Prostate gland (tissue), 2 donors: ENCODE measurements around the gene LRP11. TPM values are rescaled to one million over a fixed set of nuclear protein-coding genes. Genes with fewer than 3 reads are reported as not detected.

Experiments
- DNase-seq: peaks from one replicate; pipeline ENCODE4 v3.0.0-alpha.2; 2019; ENCODE audit warnings: low spot score
- H3K27ac ChIP-seq, 2 donors: fragments of 200-600 bp; sonication (generic); 2 replicates each; pipeline ENCODE4 v1.5.1; 2017 to 2019
- H3K27me3 ChIP-seq: fragments of 200-600 bp; sonication (generic); replicated peaks from 2 replicates; pipeline ENCODE4 v1.5.1; 2019; ENCODE audit not compliant: insufficient read depth
- H3K36me3 ChIP-seq, 2 donors: fragments of 200-600 bp; sonication (generic); 1 replicate in 1 of 2; 2 replicates in 1 of 2; pipeline versions ENCODE4 v1.5.1 to v1.8.1; 2017 to 2019
- H3K4me1 ChIP-seq: fragments of 200-600 bp; sonication (generic); replicated peaks from 2 replicates; pipeline ENCODE4 v1.5.1; 2019
- H3K4me3 ChIP-seq, 2 donors: fragments of 200-600 bp; sonication (generic); 2 replicates each; pipeline ENCODE4 v1.5.1; 2017 to 2019
- H3K9me3 ChIP-seq: fragments of 200-600 bp; sonication (generic); 2 replicates; pipeline ENCODE4 v1.5.1; 2017
- CTCF ChIP-seq, 4 experiments: fragments of 200-600 bp in 2 of 4; fragments of 450-650 bp in 2 of 4; sonication (generic) in 2 of 4; IDR thresholded peaks; 1 replicate in 3 of 4; 2 replicates in 1 of 4; pipeline ENCODE4 v1.5.1; 2016 to 2019; ENCODE audit warnings: antibody characterized with exemption in 4 of 4, mild to moderate bottlenecking in 2 of 4, moderate library complexity in 2 of 4
- POLR2A ChIP-seq: fragments of 450-650 bp; IDR thresholded peaks from one replicate; pipeline ENCODE4 v1.6.1; 2016; ENCODE audit warnings: antibody characterized with exemption, mild to moderate bottlenecking
- POLR2AphosphoS5 ChIP-seq: sonication (generic); formaldehyde crosslinking; IDR thresholded peaks from one replicate; pipeline ENCODE4 v1.6.1; 2017; ENCODE audit warnings: antibody characterized with exemption
- WGBS: methylation state at CpG from one replicate; pipeline ENCODE4 v1.1.5; 2018; 5-methylcytosine and 5-hydroxymethylcytosine counted together
- intact Hi-C: fragments of 100-400 bp; cut with DNase I; formaldehyde crosslinking; loops from one replicate; pipeline ENCODE4 v1.14.2; 2022
- total RNA-seq, 2 donors: library from RNA; depleted of rRNA; stranded (reverse); fragments of >200 nt; gene quantifications; one replicate each; pipeline ENCODE4 v1.1.0, GENCODE V29; 2016

Gene LRP11
- total RNA-seq, 2 donors from 2014 or later = 52.7 to 76.3 TPM

DNA sequence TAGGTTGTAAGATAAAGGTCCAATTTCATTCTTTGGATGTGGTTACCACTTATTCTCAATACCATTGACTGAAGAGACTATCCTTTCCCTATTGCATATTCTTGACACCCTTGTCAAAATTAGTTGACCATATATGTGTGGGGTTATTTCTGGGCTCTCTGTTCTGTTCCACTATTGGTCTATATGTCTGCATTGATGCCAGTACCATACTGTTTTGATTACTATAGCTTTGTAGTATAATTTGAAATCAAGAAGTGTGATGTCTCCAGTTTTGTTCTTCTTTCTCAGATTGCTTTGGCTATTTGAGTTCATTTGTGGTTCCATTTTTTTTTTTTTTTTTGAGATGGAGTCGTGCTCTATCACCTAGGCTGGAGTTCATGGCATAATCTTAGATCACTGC lies 8.1 kb upstream of the LRP11 start:
- TF ChIP-seq POLR2A (no peak), CTCF (IDR thresholded peaks at IDR 0.05) (no peak), POLR2AphosphoS5 (no peak)
- intact Hi-C loops = no loop called here
- Histone ChIP-seq H3K4me1 (no peaks in the 10 kb centered on the region), H3K36me3 (no peaks in the 10 kb centered on the region), H3K27ac (no peak overlapping the region), H3K4me3 (no peak overlapping the region), H3K27me3 (no peaks in the 10 kb centered on the region), H3K9me3 (no peaks in the 10 kb centered on the region)
- no peak for DNase-seq
- WGBS = 100% methylated on average over 1 of the region's 1 CpG

DNA sequence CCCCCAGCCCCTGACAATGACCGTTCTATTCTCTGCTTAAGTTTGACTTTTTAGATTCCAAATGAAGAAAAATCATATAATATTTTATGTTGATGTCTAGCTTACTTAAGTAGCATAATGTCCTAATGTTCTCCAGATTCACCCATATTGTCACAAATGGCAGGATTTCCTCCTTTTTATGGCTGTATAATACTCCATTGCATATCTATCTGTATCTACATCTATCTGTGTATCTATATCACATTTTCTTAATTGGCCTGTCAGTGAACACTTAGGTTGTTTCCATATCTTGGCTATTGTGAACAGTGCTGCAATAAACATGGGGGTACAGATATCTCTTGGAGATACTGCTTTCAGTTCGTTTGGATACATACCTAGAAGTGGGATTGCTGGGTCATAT lies 7.0 kb upstream of the LRP11 start:
- TF ChIP-seq CTCF (IDR thresholded peaks at IDR 0.05) (no peak), POLR2A (no peak)
- WGBS = 91% methylated on average over 2 of the region's 2 CpGs

DNA sequence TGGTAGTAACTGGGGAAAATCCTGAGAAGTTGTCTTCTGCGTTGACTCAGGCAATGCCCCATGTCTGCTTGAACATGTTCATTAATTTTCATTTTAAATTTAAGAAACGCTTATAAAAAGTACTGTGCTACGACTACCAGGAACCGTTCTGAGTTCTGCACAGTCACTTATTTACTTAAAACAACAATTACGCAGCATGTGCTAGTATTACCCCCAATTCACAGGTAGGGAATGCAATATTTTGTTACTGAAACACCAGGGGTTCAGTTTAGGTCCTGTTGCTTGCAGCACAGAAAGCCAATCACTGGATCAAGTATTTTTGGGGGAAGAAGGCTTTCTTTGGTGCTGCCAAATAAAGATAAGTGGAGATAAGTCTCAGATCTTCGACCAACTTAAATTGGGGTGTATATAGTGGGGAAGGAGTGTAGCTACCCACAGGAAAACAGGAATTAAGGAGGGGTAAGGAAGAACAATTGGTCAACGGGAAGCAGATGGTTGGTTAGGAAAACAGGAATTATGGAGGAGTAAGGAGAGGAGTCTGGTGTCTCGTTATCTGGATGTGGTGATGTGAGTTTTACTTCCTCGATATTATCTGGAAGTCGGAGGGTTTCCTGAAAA lies 5.2 kb upstream of the LRP11 start:
- TF ChIP-seq CTCF (IDR thresholded peaks at IDR 0.05) = no peak
- no peak for TF ChIP-seq POLR2AphosphoS5
- no peak for TF ChIP-seq POLR2A
- no peaks in the 10 kb centered on the region for H3K36me3 ChIP-seq
- WGBS = 76% methylated on average over 10 of the region's 10 CpGs
- H3K27ac ChIP-seq = no peak overlapping the region
- H3K9me3 ChIP-seq = no peaks in the 10 kb centered on the region
- H3K4me1 ChIP-seq = no peaks in the 10 kb centered on the region
- H3K4me3 ChIP-seq = no peak overlapping the region
- DNase-seq = no peak
- intact Hi-C loops = loop anchor here (10.0 kb wide), 2 partner anchors 145 to 305 kb away; partner anchors contain the start of gene GINM1
- H3K27me3 ChIP-seq = no peaks in the 10 kb centered on the region

More for the DNA sequence above, 7.0 kb upstream of the LRP11 start:
- DNase-seq = no peak
- no peaks in the 10 kb centered on the region for H3K36me3 ChIP-seq
- no peaks in the 10 kb centered on the region for H3K27me3 ChIP-seq
- H3K27ac ChIP-seq = no peak overlapping the region
- H3K4me1 ChIP-seq = no peaks in the 10 kb centered on the region
- H3K9me3 ChIP-seq = no peaks in the 10 kb centered on the region
- intact Hi-C loops = no loop called here
- H3K4me3 ChIP-seq = no peak overlapping the region

DNA sequence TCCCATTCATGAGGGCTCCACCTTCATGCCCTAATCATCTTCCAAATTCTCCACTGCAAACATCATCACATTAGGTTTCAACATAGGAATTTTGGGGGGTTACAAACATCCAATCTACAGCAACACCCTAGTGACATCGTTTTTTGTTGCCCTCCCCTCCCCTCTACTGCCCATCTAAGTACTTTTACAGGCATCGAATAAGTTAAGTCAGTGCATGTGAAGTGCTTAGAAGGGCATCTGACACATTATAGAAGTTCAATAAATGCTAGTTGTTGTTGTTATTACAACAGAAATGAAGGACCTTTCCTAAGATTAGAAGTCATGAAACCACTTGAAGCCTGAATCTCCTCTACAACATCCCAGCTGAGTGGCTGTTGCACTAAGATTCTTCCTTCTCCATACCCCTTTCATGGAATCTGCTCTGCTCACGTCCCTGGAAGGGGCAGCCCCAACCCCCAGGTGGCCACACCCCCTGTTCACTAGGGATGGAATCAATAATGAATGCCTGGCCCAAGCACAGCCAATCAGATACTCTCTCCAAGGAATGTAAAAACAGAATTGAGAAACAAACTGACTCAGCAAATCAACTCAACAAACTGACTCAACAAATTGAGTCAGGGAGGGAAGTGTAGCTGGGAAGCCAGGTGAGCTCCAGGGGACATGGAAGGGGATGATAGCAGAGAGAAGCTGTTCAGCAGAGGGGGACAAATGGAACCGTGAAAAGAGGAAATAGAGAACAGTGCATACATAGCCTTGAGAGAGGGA lies 3.9 kb upstream of the LRP11 start:
- WGBS = 60% methylated on average over 4 of the region's 4 CpGs
- H3K4me1 ChIP-seq = no peaks in the 10 kb centered on the region
- intact Hi-C loops = loop anchor here (10.0 kb wide), 2 partner anchors 143 to 303 kb away; partner anchors contain the start of gene GINM1

More for the DNA sequence above, 3.9 kb upstream of the LRP11 start:
- DNase-seq = no peak
- no peaks in the 10 kb centered on the region for H3K9me3 ChIP-seq
- no peaks in the 10 kb centered on the region for H3K36me3 ChIP-seq
- no peak overlapping the region for H3K4me3 ChIP-seq
- no peak for TF ChIP-seq CTCF (IDR thresholded peaks at IDR 0.05)
- no peak for TF ChIP-seq POLR2AphosphoS5
- TF ChIP-seq POLR2A = no peak
- no peak overlapping the region for H3K27ac ChIP-seq
- H3K27me3 ChIP-seq = no peaks in the 10 kb centered on the region
